NCI-H82 (cell line): Measurements from ENCODE around the gene SEC24B.
"Not testable (repeated sequence)": the region's sequence is repeated elsewhere in the genome, so short reads cannot be mapped to it uniquely, and the experiment has no call there.

Experiments used
- DNase-seq: peaks from one replicate; lab custom pipeline; 2025; lab: John Stamatoyannopoulos, UW

Gene SEC24B

GRCh38 chr4:109578846-109579245 lies 145.2 kb downstream of the SEC24B start:
- DNase-seq: no peak

- DNase-seq: not testable (repeated sequence)
These were observed 146.4 kb downstream of the SEC24B start for GRCh38 chr4:109579997-109580396.

- DNase-seq: no peak
These were observed 154.6 kb downstream of the SEC24B start for GRCh38 chr4:109588176-109588575.

GRCh38 chr4:109589119-109589518 lies 155.5 kb downstream of the SEC24B start:
- DNase-seq: no peak

GRCh38 chr4:109589605-109590004 lies 156.0 kb downstream of the SEC24B start:
- DNase-seq: no peak
